Measurements from ENCODE around the gene FRMD4B.

FRMD4B gene

GRCh38 chr3:69141313-69141712, 244.6 kb downstream of the FRMD4B start:
- H3K27ac ChIP-seq: no peak overlapping the region
- H3K9ac ChIP-seq: no peak overlapping the region
- H3K4me3 ChIP-seq (IDR thresholded peaks at IDR 0.05; ENCODE audit: insufficient read depth, low read depth, low read length): no peak overlapping the region
- H4K20me1 ChIP-seq (ENCODE audit: insufficient read depth): no peaks in the 10 kb centered on the region
- no peak overlapping the region for H3K4me2 ChIP-seq
- H2AFZ ChIP-seq (ENCODE audit: low read depth): no peak overlapping the region
- no peaks in the 10 kb centered on the region for H3K79me2 ChIP-seq (ENCODE audit: insufficient read depth, low read depth)
- peaks cover 30% of the 10 kb centered on the region for H3K4me1 ChIP-seq (ENCODE audit: low read depth, poor library complexity, severe bottlenecking)
- TF ChIP-seq CTCF (conservative IDR thresholded peaks at IDR 0.05; ENCODE audit: low read depth, low read length): no peak
- H3K36me3 ChIP-seq (ENCODE audit: insufficient read depth): no peaks in the 10 kb centered on the region
- H3K27me3 ChIP-seq (ENCODE audit: insufficient read depth, low read depth): no peaks in the 10 kb centered on the region

GRCh38 chr3:69137412-69137811, 248.5 kb downstream of the FRMD4B start:
- H3K9ac ChIP-seq: no peak overlapping the region
- H3K79me2 ChIP-seq (ENCODE audit: insufficient read depth, low read depth): no peaks in the 10 kb centered on the region
- H3K36me3 ChIP-seq (ENCODE audit: insufficient read depth): no peaks in the 10 kb centered on the region
- TF ChIP-seq CTCF (conservative IDR thresholded peaks at IDR 0.05; ENCODE audit: low read depth, low read length): no peak
- no peaks in the 10 kb centered on the region for H3K27me3 ChIP-seq (ENCODE audit: insufficient read depth, low read depth)
- H2AFZ ChIP-seq (ENCODE audit: low read depth): no peak overlapping the region
- no peak overlapping the region for H3K4me3 ChIP-seq (IDR thresholded peaks at IDR 0.05; ENCODE audit: insufficient read depth, low read depth, low read length)
- no peak overlapping the region for H3K4me2 ChIP-seq
- no peak overlapping the region for H3K27ac ChIP-seq
- H4K20me1 ChIP-seq (ENCODE audit: insufficient read depth): no peaks in the 10 kb centered on the region
- no peaks in the 10 kb centered on the region for H3K4me1 ChIP-seq (ENCODE audit: low read depth, poor library complexity, severe bottlenecking)

- Histone ChIP-seq H3K27ac (no peak overlapping the region), H4K20me1 (ENCODE audit: insufficient read depth) (no peaks in the 10 kb centered on the region), H3K4me3 (IDR thresholded peaks at IDR 0.05; ENCODE audit: insufficient read depth, low read depth, low read length) (no peak overlapping the region), H3K27me3 (ENCODE audit: insufficient read depth, low read depth) (no peaks in the 10 kb centered on the region), H3K9ac (no peak overlapping the region), H3K4me1 (ENCODE audit: low read depth, poor library complexity, severe bottlenecking) (no peaks in the 10 kb centered on the region), H2AFZ (ENCODE audit: low read depth) (no peak overlapping the region), H3K4me2 (no peak overlapping the region), H3K79me2 (ENCODE audit: insufficient read depth, low read depth) (no peaks in the 10 kb centered on the region), H3K36me3 (ENCODE audit: insufficient read depth) (no peaks in the 10 kb centered on the region)
- TF ChIP-seq CTCF (conservative IDR thresholded peaks at IDR 0.05; ENCODE audit: low read depth, low read length): no peak
These were observed 248.9 kb downstream of the FRMD4B start for GRCh38 chr3:69137005-69137404.

GRCh38 chr3:69130689-69131088, 255.2 kb downstream of the FRMD4B start:
- no peaks in the 10 kb centered on the region for H3K79me2 ChIP-seq (ENCODE audit: insufficient read depth, low read depth)
- no peak overlapping the region for H3K4me2 ChIP-seq
- no peak overlapping the region for H3K4me3 ChIP-seq (IDR thresholded peaks at IDR 0.05; ENCODE audit: insufficient read depth, low read depth, low read length)
- H3K27ac ChIP-seq: no peak overlapping the region
- no peak for TF ChIP-seq CTCF (conservative IDR thresholded peaks at IDR 0.05; ENCODE audit: low read depth, low read length)
- no peaks in the 10 kb centered on the region for H3K36me3 ChIP-seq (ENCODE audit: insufficient read depth)
- no peaks in the 10 kb centered on the region for H3K27me3 ChIP-seq (ENCODE audit: insufficient read depth, low read depth)
- H4K20me1 ChIP-seq (ENCODE audit: insufficient read depth): no peaks in the 10 kb centered on the region
- no peak overlapping the region for H3K9ac ChIP-seq
- H3K4me1 ChIP-seq (ENCODE audit: low read depth, poor library complexity, severe bottlenecking): peaks cover 5% of the 10 kb centered on the region
- no peak overlapping the region for H2AFZ ChIP-seq (ENCODE audit: low read depth)
